ENCODE data around the gene NEXN. TPM values are rescaled to one million over a fixed set of nuclear protein-coding genes. Genes with fewer than 3 reads are reported as not detected.

The NEXN gene
- polyA plus RNA-seq, 1 of the 3 experiments (the other 2 are of a cell fraction) = 3.6 TPM

- peaks cover 58% of the 10 kb centered on the region; the same call in 1 of the 2 replicates for H3K79me2 ChIP-seq (ENCODE audit: insufficient read depth)
- WGBS (ENCODE audit: low lambda C conversion rate) = 13% methylated on average over 1 of the region's 1 CpG
- no peaks in the 10 kb centered on the region for H4K20me1 ChIP-seq (ENCODE audit: insufficient read depth)
These were observed 17.2 kb downstream of the NEXN start for GRCh38 chr1:77905603-77906002.

DNA sequence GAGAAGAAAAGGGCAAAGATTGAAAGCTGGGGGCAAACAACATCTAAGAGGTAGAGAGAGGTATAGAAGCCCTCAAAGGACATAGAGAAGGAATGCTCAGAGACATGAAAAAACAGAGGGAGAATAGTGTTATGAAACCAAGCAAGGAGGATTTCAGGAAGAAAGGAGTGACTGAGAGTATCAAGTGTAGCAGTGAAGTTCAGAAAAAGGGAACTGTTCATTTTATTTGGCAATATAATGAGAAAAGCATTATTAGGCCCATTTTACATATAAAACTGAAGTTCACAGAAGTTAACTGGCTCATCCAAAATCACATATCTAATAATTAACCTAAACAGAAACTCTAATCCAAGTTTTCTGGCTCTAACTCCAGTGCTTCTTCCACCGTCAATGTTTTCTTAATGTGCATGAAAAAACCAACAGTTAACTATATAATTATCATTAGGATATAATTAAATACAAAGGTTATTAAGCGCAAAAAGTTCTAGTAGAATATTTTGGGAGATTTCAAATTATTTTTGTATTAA lies 17.7 kb downstream of the NEXN start:
- POLR2A ChIA-PET = no interaction called here
- TF ChIP-seq ZBTB33 (IDR thresholded peaks at IDR 0.05; ENCODE audit: borderline replicate concordance, low read depth) (no peak), JUND (IDR thresholded peaks at IDR 0.05) (no peak), MEF2A (IDR thresholded peaks at IDR 0.05; ENCODE audit: borderline replicate concordance, low read depth) (no peak), SIN3A (IDR thresholded peaks at IDR 0.05; ENCODE audit: borderline replicate concordance, low read depth, low read length) (no peak)
- TF ChIP-seq, protein P1, sequence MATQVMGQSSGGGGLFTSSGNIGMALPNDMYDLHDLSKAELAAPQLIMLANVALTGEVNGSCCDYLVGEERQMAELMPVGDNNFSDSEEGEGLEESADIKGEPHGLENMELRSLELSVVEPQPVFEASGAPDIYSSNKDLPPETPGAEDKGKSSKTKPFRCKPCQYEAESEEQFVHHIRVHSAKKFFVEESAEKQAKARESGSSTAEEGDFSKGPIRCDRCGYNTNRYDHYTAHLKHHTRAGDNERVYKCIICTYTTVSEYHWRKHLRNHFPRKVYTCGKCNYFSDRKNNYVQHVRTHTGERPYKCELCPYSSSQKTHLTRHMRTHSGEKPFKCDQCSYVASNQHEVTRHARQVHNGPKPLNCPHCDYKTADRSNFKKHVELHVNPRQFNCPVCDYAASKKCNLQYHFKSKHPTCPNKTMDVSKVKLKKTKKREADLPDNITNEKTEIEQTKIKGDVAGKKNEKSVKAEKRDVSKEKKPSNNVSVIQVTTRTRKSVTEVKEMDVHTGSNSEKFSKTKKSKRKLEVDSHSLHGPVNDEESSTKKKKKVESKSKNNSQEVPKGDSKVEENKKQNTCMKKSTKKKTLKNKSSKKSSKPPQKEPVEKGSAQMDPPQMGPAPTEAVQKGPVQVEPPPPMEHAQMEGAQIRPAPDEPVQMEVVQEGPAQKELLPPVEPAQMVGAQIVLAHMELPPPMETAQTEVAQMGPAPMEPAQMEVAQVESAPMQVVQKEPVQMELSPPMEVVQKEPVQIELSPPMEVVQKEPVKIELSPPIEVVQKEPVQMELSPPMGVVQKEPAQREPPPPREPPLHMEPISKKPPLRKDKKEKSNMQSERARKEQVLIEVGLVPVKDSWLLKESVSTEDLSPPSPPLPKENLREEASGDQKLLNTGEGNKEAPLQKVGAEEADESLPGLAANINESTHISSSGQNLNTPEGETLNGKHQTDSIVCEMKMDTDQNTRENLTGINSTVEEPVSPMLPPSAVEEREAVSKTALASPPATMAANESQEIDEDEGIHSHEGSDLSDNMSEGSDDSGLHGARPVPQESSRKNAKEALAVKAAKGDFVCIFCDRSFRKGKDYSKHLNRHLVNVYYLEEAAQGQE (IDR thresholded peaks at IDR 0.05; ENCODE audit: low read depth, low read length) = no peak
- H3K79me2 ChIP-seq (ENCODE audit: insufficient read depth) = peaks cover 58% of the 10 kb centered on the region; the same call in 1 of the 2 replicates

More at GRCh38 chr1:77905603-77906002, 17.2 kb downstream of the NEXN start:
- ChIA-PET CTCF (no interaction called here), POLR2A (no interaction called here)
- TF ChIP-seq, protein P2, sequence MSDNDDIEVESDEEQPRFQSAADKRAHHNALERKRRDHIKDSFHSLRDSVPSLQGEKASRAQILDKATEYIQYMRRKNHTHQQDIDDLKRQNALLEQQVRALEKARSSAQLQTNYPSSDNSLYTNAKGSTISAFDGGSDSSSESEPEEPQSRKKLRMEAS (IDR thresholded peaks at IDR 0.05; ENCODE audit: low read depth) = no peak
- Histone ChIP-seq H3K4me3 (ENCODE audit: low read depth in 2 of 2, low read length in 1 of 2) (no peak overlapping the region), H3K9me2 (no peaks in the 10 kb centered on the region), H3K4me1 (ENCODE audit: control insufficient read depth in 1 of 2, insufficient read depth in 2 of 2, low read depth in 1 of 2, low read length in 1 of 2) (no peaks in the 10 kb centered on the region), H2AFZ (ENCODE audit: low read depth) (no peak overlapping the region), H3F3A (replicated peaks; ENCODE audit: insufficient read depth) (peaks cover 12% of the 10 kb centered on the region), H3K36me3 (replicated peaks in 1 of 2; ENCODE audit: control insufficient read depth in 1 of 2, insufficient read depth in 2 of 2, low read length in 1 of 2) (peaks cover 0 to 13% of the 10 kb centered on the region in 2 experiments), H3K27ac (ENCODE audit: low read depth in 2 of 2, low read length in 1 of 2) (no peak overlapping the region), H3K4me2 (no peak overlapping the region), H3K27me3 (ENCODE audit: insufficient read depth) (no peaks in the 10 kb centered on the region), H3K9ac (no peak overlapping the region), H3K9me3 (no peaks in the 10 kb centered on the region)
- no peak for DNase-seq

More for the DNA sequence above, 17.7 kb downstream of the NEXN start:
- no peaks in the 10 kb centered on the region for H3K27me3 ChIP-seq (ENCODE audit: insufficient read depth)
- no peaks in the 10 kb centered on the region for H3K4me1 ChIP-seq (ENCODE audit: control insufficient read depth in 1 of 2, insufficient read depth in 2 of 2, low read depth in 1 of 2, low read length in 1 of 2)
- H4K20me1 ChIP-seq (ENCODE audit: insufficient read depth) = no peaks in the 10 kb centered on the region
- DNase-seq = no peak
- CTCF ChIA-PET = no interaction called here
- no peak overlapping the region for H3K4me3 ChIP-seq (ENCODE audit: low read depth in 2 of 2, low read length in 1 of 2)
- peaks cover 12% of the 10 kb centered on the region for H3F3A ChIP-seq (replicated peaks; ENCODE audit: insufficient read depth)
- H3K36me3 ChIP-seq (replicated peaks in 1 of 2; ENCODE audit: control insufficient read depth in 1 of 2, insufficient read depth in 2 of 2, low read length in 1 of 2) = peaks cover 0 to 17% of the 10 kb centered on the region in 2 experiments
- no peak overlapping the region for H3K4me2 ChIP-seq
- no peak overlapping the region for H2AFZ ChIP-seq (ENCODE audit: low read depth)
- no peak overlapping the region for H3K27ac ChIP-seq (ENCODE audit: low read depth in 2 of 2, low read length in 1 of 2)
- no peak overlapping the region for H3K9ac ChIP-seq
- H3K9me2 ChIP-seq = no peaks in the 10 kb centered on the region
- no peaks in the 10 kb centered on the region for H3K9me3 ChIP-seq
- WGBS (ENCODE audit: low lambda C conversion rate) = 92% methylated on average over 2 of the region's 2 CpGs
